GM21786 (cell line): ENCODE results near the gene TINAGL1.

ENCODE experiments used
- ATAC-seq: cut with Tn5 transposase; IDR thresholded peaks from one replicate; pipeline ENCODE4 v1.9.1; 2021; ENCODE audit not compliant: unreplicated experiment

TINAGL1 gene

GRCh38 chr1:31567956-31568570 lies 8.3 kb upstream of the TINAGL1 start:
- no peak for ATAC-seq

GRCh38 chr1:31568895-31569595 lies 7.3 kb upstream of the TINAGL1 start:
- ATAC-seq, result no peak

GRCh38 chr1:31569596-31570173 lies 6.6 kb upstream of the TINAGL1 start:
- ATAC-seq, result no peak

- no peak for ATAC-seq
Measured at GRCh38 chr1:31570228-31570627, 6.1 kb upstream of the TINAGL1 start.

GRCh38 chr1:31570906-31571305 lies 5.4 kb upstream of the TINAGL1 start:
- no peak for ATAC-seq

GRCh38 chr1:31571340-31572295 lies 4.7 kb upstream of the TINAGL1 start:
- no peak for ATAC-seq

GRCh38 chr1:31572323-31573104 lies 3.8 kb upstream of the TINAGL1 start:
- ATAC-seq, result no peak

- ATAC-seq, result no peak
Measured at GRCh38 chr1:31573261-31573660, 3.1 kb upstream of the TINAGL1 start.

GRCh38 chr1:31574749-31575368 lies 1.5 kb upstream of the TINAGL1 start:
- ATAC-seq, result no peak

- ATAC-seq, result no peak
Measured at GRCh38 chr1:31575369-31576140, 760 bp upstream of the TINAGL1 start.

GRCh38 chr1:31576743-31577455 lies 584 bp downstream of the TINAGL1 start:
- no peak for ATAC-seq

- no peak for ATAC-seq
Measured at GRCh38 chr1:31577515-31578192, 1.3 kb downstream of the TINAGL1 start.

GRCh38 chr1:31579374-31579773 lies 3.1 kb downstream of the TINAGL1 start:
- ATAC-seq, result no peak

GRCh38 chr1:31580513-31580870 lies 4.2 kb downstream of the TINAGL1 start:
- no peak for ATAC-seq

GRCh38 chr1:31580891-31581603 lies 4.7 kb downstream of the TINAGL1 start:
- ATAC-seq, result no peak

GRCh38 chr1:31581821-31582810 lies 5.8 kb downstream of the TINAGL1 start:
- no peak for ATAC-seq
